ENCODE data around the gene NRXN2.

NRXN2 gene

GRCh38 chr11:64763526-64764039 is 40.6 kb upstream of the NRXN2 start:
- TF ChIP-seq CTCF (conservative IDR thresholded peaks at IDR 0.05) (no peak), ZFX (IDR thresholded peaks at IDR 0.05) (no peak)
- no peak overlapping the region for H3K27ac ChIP-seq

GRCh38 chr11:64762674-64763525 is 39.9 kb upstream of the NRXN2 start:
- H3K27ac ChIP-seq: no peak overlapping the region
- no peak for TF ChIP-seq ZFX (IDR thresholded peaks at IDR 0.05)
- no peak for TF ChIP-seq CTCF (conservative IDR thresholded peaks at IDR 0.05)

- TF ChIP-seq ZFX (IDR thresholded peaks at IDR 0.05) (no peak), CTCF (conservative IDR thresholded peaks at IDR 0.05) (no peak)
- no peak overlapping the region for H3K27ac ChIP-seq
Observed at GRCh38 chr11:64762277-64762673, 39.3 kb upstream of the NRXN2 start.

- no peak for TF ChIP-seq ZFX (IDR thresholded peaks at IDR 0.05)
- TF ChIP-seq CTCF (conservative IDR thresholded peaks at IDR 0.05): no peak
- no peak overlapping the region for H3K27ac ChIP-seq
Observed at GRCh38 chr11:64760759-64761420, 37.9 kb upstream of the NRXN2 start.

- no peak for TF ChIP-seq ZFX (IDR thresholded peaks at IDR 0.05)
- no peak within 1 kb of the TSS for H3K27ac ChIP-seq
Observed at GRCh38 chr11:64759722-64760719, 37.0 kb upstream of the NRXN2 start, which contains the start of gene PYGM. Gene PYGM, minus strand, starts transcription at chr11:64759974. Its CDS starts 76 bp downstream, at chr11:64759898.

- TF ChIP-seq CTCF (conservative IDR thresholded peaks at IDR 0.05) (no peak), ZFX (IDR thresholded peaks at IDR 0.05) (no peak)
- H3K27ac ChIP-seq: no peak overlapping the region
Observed at GRCh38 chr11:64759131-64759721, 36.2 kb upstream of the NRXN2 start.

All from C4-2B (cell line).